Neural cell (in vitro differentiated cells): ENCODE measurements around the gene PTOV1. TPM values are rescaled to one million over a fixed set of nuclear protein-coding genes. Genes with fewer than 3 reads are reported as not detected.

Source experiments
- H2AFZ ChIP-seq: fragments of 200-600, 300-800 bp; sonication (generic), shearing (Covaris generic); 2 replicates; pipeline ENCODE4 v1.6.0; 2014; ENCODE audit warnings: low read depth, mild to moderate bottlenecking, antibody characterized with exemption, low read length, moderate library complexity
- H3F3A ChIP-seq: fragments of 200-600 bp; shearing (Covaris generic); 2 replicates; pipeline ENCODE4 v1.6.1; 2016; ENCODE audit warnings: mild to moderate bottlenecking, moderate library complexity, mixed read lengths, antibody characterized with exemption, low read length; ENCODE audit not compliant: insufficient read depth, poor library complexity, severe bottlenecking
- H3K27ac ChIP-seq: fragments of 200-600, 300-800 bp; sonication (generic), shearing (Covaris generic); 2 replicates; pipeline ENCODE4 v1.5.1; 2014; ENCODE audit warnings: mild to moderate bottlenecking, low read length, moderate library complexity
- H3K27me3 ChIP-seq: fragments of 300-800, 200-600 bp; sonication (generic), shearing (Covaris generic); 2 replicates; pipeline ENCODE4 v1.6.0; 2014; ENCODE audit warnings: mild to moderate bottlenecking, low read depth, low read length, moderate library complexity; ENCODE audit not compliant: insufficient read depth
- H3K36me3 ChIP-seq: fragments of 300-800, 200-600 bp; sonication (generic), shearing (Covaris generic); 2 replicates; pipeline ENCODE4 v1.5.1; 2014; ENCODE audit warnings: mild to moderate bottlenecking, antibody characterized with exemption, low read length, moderate library complexity; ENCODE audit not compliant: insufficient read depth
- H3K4me2 ChIP-seq: fragments of 300-800, 200-600 bp; sonication (generic), shearing (Covaris generic); 2 replicates; pipeline ENCODE4 v1.6.0; 2014; ENCODE audit warnings: mild to moderate bottlenecking, low read length
- H3K4me3 ChIP-seq: fragments of 300-800, 200-600 bp; sonication (generic), shearing (Covaris generic); 2 replicates; pipeline ENCODE4 v1.5.1; 2014; ENCODE audit warnings: mild to moderate bottlenecking, low read length, moderate library complexity
- H3K79me2 ChIP-seq: fragments of 200-600 bp; shearing (Covaris generic); replicated peaks from 2 replicates; pipeline ENCODE4 v1.6.0; 2014; ENCODE audit warnings: mild to moderate bottlenecking, low read length, moderate library complexity; ENCODE audit not compliant: insufficient read depth
- H3K9ac ChIP-seq: fragments of 300-800, 200-600 bp; sonication (generic), shearing (Covaris generic); 2 replicates; pipeline ENCODE4 v1.6.1; 2016; ENCODE audit warnings: mild to moderate bottlenecking, low read length, mixed read lengths
- H3K9me2 ChIP-seq: fragments of 200-600 bp; shearing (Covaris generic); 2 replicates; pipeline ENCODE4 v1.6.1; 2016; ENCODE audit warnings: mild to moderate bottlenecking, low read length, mixed read lengths; ENCODE audit not compliant: insufficient read depth
- H3K9me3 ChIP-seq: fragments of 200-600, 300-800 bp; sonication (generic), shearing (Covaris generic); 2 replicates; pipeline ENCODE4 v1.6.1; 2016; ENCODE audit warnings: mild to moderate bottlenecking, mixed run types, low read length, moderate library complexity, mixed read lengths
- H4K20me1 ChIP-seq: fragments of 200-600 bp; shearing (Covaris generic); 2 replicates; pipeline ENCODE4 v1.6.1; 2016; ENCODE audit warnings: mild to moderate bottlenecking, mixed run types; ENCODE audit not compliant: insufficient read depth
- EP300 ChIP-seq: fragments of 450-650 bp; conservative IDR thresholded peaks from 2 replicates; pipeline ENCODE4 v1.6.1; 2014; ENCODE audit warnings: antibody characterized with exemption, mild to moderate bottlenecking, moderate library complexity; ENCODE audit not compliant: poor library complexity, severe bottlenecking
- EZH2 ChIP-seq: fragments of 200-600, 300-800 bp; shearing (Covaris generic), sonication (generic); IDR thresholded peaks from 2 replicates; pipeline ENCODE4 v1.6.1; 2014; ENCODE audit warnings: antibody characterized with exemption, low read length, borderline replicate concordance, mild to moderate bottlenecking; ENCODE audit not compliant: insufficient read depth, poor library complexity, severe bottlenecking
- MXI1 ChIP-seq: fragments of 450-650 bp; conservative IDR thresholded peaks from 2 replicates; pipeline ENCODE4 v1.6.1; 2014; ENCODE audit warnings: antibody characterized with exemption, mild to moderate bottlenecking; ENCODE audit not compliant: poor library complexity, severe bottlenecking
- POLR2AphosphoS5 ChIP-seq: IDR thresholded peaks from 2 replicates; pipeline ENCODE4 v1.6.1; 2012
- RAD21 ChIP-seq: fragments of 450-650 bp; conservative IDR thresholded peaks from 2 replicates; pipeline ENCODE4 v1.6.1; 2014; ENCODE audit warnings: antibody characterized with exemption, mild to moderate bottlenecking, moderate library complexity
- SMC3 ChIP-seq: fragments of 450-650 bp; conservative IDR thresholded peaks from 2 replicates; pipeline ENCODE4 v1.6.1; 2014; ENCODE audit warnings: antibody characterized with exemption, mild to moderate bottlenecking, moderate library complexity; ENCODE audit not compliant: poor library complexity
- TAF1 ChIP-seq: IDR thresholded peaks from 2 replicates; pipeline ENCODE4 v1.6.1; 2012; ENCODE audit warnings: low read depth
- polyA plus RNA-seq: library from polyadenylated mRNA; depleted of rRNA; stranded (reverse); fragments of >200 nt; gene quantifications from 2 replicates; pipeline ENCODE4 v1.2.3, GENCODE V29; 2014
- TF ChIP-seq, protein P1 (sequence below): IDR thresholded peaks from 2 replicates; pipeline ENCODE4 v1.6.1; 2012; ENCODE audit warnings: borderline replicate concordance
- TF ChIP-seq, protein P2 (sequence below): fragments of 450-650 bp; IDR thresholded peaks from 2 replicates; pipeline ENCODE4 v1.5.1; 2014; ENCODE audit warnings: antibody characterized with exemption, mild to moderate bottlenecking, moderate library complexity; ENCODE audit not compliant: poor library complexity, severe bottlenecking

PTOV1 gene
- polyA plus RNA-seq, 1 donor from 2014 or later = 199 TPM

DNA sequence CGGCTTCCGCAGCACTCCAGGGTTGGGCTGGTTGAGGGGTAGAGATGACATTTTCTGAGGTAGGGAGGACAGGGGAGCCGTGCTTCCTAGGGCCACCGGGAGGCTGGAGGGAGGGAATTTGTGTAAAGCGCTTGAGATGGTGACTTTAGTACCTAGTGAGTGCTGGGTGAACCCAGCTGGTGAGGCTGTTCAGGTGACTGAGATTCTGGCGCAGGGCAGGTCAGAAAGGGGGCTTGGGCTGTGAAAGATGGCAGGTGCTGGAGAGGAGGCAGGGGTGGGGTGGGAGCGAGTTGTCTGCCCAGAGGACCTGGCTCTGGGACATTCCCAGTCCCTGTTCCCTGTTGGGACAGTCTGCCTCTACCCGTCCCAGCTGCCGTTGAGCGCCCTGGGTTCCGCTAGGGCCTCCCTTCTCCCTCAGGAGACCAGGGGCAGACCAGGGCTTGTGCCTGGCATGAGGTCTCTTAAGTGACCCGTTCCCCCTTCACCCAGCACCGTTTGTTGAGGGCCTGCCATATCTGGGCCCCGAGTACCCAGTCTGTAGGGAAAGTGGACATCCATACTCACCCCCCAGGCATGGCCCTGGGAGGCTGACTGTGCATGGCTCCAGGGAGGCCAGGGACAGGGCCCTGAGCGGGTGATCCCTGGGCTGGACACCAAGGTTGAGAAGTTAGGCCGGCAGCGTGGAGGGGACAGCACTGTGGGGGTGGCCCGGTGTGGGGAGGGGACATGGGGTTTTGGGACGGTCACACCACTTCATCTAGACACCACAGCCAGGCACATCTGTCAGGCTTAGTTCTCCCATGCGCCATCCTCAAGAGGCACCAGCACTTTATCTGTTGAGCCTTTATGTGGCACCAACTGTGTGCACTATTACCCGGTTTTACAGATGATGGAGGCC lies 5.0 kb downstream of the PTOV1 start:
- peaks cover 43% of the 10 kb centered on the region for H4K20me1 ChIP-seq
- H3K9me3 ChIP-seq = no peaks in the 10 kb centered on the region
- H3K79me2 ChIP-seq = peaks cover 36% of the 10 kb centered on the region
- no peaks in the 10 kb centered on the region for H3K36me3 ChIP-seq
- H3K4me2 ChIP-seq = no peak overlapping the region
- no peak overlapping the region for H2AFZ ChIP-seq
- H3F3A ChIP-seq = no peaks in the 10 kb centered on the region
- no peak overlapping the region for H3K9ac ChIP-seq
- no peaks in the 10 kb centered on the region for H3K9me2 ChIP-seq
- no peak overlapping the region for H3K27ac ChIP-seq
- no peaks in the 10 kb centered on the region for H3K27me3 ChIP-seq
- no peak overlapping the region for H3K4me3 ChIP-seq
- TF ChIP-seq EP300 (no peak), MXI1 (no peak), POLR2AphosphoS5 (no peak), RAD21 (no peak), EZH2 (no peak), SMC3 (no peak), TAF1 (no peak)
- TF ChIP-seq, protein P1, sequence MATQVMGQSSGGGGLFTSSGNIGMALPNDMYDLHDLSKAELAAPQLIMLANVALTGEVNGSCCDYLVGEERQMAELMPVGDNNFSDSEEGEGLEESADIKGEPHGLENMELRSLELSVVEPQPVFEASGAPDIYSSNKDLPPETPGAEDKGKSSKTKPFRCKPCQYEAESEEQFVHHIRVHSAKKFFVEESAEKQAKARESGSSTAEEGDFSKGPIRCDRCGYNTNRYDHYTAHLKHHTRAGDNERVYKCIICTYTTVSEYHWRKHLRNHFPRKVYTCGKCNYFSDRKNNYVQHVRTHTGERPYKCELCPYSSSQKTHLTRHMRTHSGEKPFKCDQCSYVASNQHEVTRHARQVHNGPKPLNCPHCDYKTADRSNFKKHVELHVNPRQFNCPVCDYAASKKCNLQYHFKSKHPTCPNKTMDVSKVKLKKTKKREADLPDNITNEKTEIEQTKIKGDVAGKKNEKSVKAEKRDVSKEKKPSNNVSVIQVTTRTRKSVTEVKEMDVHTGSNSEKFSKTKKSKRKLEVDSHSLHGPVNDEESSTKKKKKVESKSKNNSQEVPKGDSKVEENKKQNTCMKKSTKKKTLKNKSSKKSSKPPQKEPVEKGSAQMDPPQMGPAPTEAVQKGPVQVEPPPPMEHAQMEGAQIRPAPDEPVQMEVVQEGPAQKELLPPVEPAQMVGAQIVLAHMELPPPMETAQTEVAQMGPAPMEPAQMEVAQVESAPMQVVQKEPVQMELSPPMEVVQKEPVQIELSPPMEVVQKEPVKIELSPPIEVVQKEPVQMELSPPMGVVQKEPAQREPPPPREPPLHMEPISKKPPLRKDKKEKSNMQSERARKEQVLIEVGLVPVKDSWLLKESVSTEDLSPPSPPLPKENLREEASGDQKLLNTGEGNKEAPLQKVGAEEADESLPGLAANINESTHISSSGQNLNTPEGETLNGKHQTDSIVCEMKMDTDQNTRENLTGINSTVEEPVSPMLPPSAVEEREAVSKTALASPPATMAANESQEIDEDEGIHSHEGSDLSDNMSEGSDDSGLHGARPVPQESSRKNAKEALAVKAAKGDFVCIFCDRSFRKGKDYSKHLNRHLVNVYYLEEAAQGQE = no peak
- TF ChIP-seq, protein P2, sequence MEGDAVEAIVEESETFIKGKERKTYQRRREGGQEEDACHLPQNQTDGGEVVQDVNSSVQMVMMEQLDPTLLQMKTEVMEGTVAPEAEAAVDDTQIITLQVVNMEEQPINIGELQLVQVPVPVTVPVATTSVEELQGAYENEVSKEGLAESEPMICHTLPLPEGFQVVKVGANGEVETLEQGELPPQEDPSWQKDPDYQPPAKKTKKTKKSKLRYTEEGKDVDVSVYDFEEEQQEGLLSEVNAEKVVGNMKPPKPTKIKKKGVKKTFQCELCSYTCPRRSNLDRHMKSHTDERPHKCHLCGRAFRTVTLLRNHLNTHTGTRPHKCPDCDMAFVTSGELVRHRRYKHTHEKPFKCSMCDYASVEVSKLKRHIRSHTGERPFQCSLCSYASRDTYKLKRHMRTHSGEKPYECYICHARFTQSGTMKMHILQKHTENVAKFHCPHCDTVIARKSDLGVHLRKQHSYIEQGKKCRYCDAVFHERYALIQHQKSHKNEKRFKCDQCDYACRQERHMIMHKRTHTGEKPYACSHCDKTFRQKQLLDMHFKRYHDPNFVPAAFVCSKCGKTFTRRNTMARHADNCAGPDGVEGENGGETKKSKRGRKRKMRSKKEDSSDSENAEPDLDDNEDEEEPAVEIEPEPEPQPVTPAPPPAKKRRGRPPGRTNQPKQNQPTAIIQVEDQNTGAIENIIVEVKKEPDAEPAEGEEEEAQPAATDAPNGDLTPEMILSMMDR = no peak

GRCh38 chr19:49856574-49857021 lies 5.6 kb downstream of the PTOV1 start:
- H3K4me2 ChIP-seq = no peak overlapping the region
- no peak overlapping the region for H2AFZ ChIP-seq
- no peak overlapping the region for H3K9ac ChIP-seq
- H3K9me2 ChIP-seq = no peaks in the 10 kb centered on the region
- peaks cover 35% of the 10 kb centered on the region for H3K79me2 ChIP-seq
- H3K27me3 ChIP-seq = no peaks in the 10 kb centered on the region
- H3K27ac ChIP-seq = no peak overlapping the region
- no peaks in the 10 kb centered on the region for H3K9me3 ChIP-seq
- no peak overlapping the region for H3K4me3 ChIP-seq
- H3K36me3 ChIP-seq = no peaks in the 10 kb centered on the region
- peaks cover 43% of the 10 kb centered on the region for H4K20me1 ChIP-seq
- TF ChIP-seq RAD21 = no peak
- TF ChIP-seq EZH2 = no peak
- no peak for TF ChIP-seq EP300
- TF ChIP-seq, protein P1 = no peak
- no peak for TF ChIP-seq TAF1
- no peak for TF ChIP-seq POLR2AphosphoS5
- TF ChIP-seq MXI1 = no peak
- TF ChIP-seq, protein P2 = no peak
- TF ChIP-seq SMC3 = no peak
- H3F3A ChIP-seq = no peaks in the 10 kb centered on the region
